Measurements from ENCODE around the gene UGCG. TPM values are rescaled to one million over a fixed set of nuclear protein-coding genes. Genes with fewer than 3 reads are reported as not detected.
A peak's percentile ranks its signal among the peaks of the same experiment; 100 is the strongest.
"Not testable (repeated sequence)": the region's sequence is repeated elsewhere in the genome, so short reads cannot be mapped to it uniquely, and the experiment has no call there.

UGCG gene
- total RNA-seq, 2 donors from 2014 or later, result 14.8 to 19.0 TPM

GRCh38 chr9:111873901-111874300 is 22.7 kb upstream of the UGCG start:
- DNase-seq (ENCODE audit: low spot score) (no peak), ATAC-seq (no peak)
- Mint-ChIP-seq H3K36me3 (no peaks in the 10 kb centered on the region), H3K27ac (no peak overlapping the region), H3K4me3 (no peak overlapping the region), H3K9me3 (no peaks in the 10 kb centered on the region), H3K27me3 (peaks cover 10 to 23% of the 10 kb centered on the region in 2 donors), H3K4me1 (ENCODE audit: low read depth in 2 of 2) (peaks cover 0 to 3% of the 10 kb centered on the region in 2 donors)

DNA sequence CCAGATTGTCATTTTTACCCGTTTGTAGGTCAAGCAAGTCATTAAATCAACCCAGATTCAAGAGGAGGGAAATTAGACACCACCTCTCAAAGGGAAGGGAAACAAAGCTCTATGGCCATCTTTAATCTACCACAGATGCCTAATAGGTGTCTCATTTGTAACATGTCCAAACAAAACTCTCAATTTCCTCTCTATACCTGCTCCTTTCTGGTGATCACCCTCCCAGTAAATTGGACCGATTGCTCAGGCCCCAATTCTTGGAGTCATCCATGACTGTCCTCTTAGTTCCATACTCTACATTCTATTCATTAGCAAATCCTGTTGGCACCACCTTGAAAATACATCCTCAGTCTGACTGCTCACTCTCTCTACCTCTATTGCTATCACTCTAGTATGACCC is 22.1 kb upstream of the UGCG start:
- peaks cover 5% of the 10 kb centered on the region for H3K36me3 Mint-ChIP-seq
- no peak for ATAC-seq
- no peak overlapping the region for H3K27ac Mint-ChIP-seq

DNA sequence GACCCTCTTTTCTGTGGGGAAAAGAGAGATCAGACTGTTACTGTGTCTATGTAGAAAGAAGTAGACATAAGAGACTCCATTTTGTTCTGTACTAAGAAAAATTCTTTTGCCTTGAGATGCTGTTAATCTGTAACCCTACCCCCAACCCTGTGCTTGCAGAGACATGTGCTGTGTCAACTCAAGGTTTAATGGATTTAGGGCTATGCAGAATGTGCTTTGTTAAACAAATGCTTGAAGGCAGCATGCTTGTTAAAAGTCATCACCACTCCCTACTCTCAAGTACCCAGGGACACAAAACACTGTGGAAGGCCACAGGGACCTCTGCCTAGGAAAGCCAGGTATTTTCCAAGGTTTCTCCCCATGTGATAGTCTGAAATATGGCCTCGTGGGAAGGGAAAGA is 21.3 kb upstream of the UGCG start:
- peaks cover 15 to 29% of the 10 kb centered on the region in 2 donors for H3K27me3 Mint-ChIP-seq
- not testable (repeated sequence) for H3K4me3 Mint-ChIP-seq; H3K27ac Mint-ChIP-seq; DNase-seq (ENCODE audit: low spot score); ATAC-seq; H3K36me3 Mint-ChIP-seq; H3K9me3 Mint-ChIP-seq; H3K4me1 Mint-ChIP-seq (ENCODE audit: low read depth in 2 of 2)

More for the DNA sequence above, 22.1 kb upstream of the UGCG start:
- Mint-ChIP-seq H3K4me1 (ENCODE audit: low read depth in 2 of 2) (peaks cover 0 to 3% of the 10 kb centered on the region in 2 donors), H3K9me3 (no peaks in the 10 kb centered on the region), H3K27me3 (peaks cover 15 to 26% of the 10 kb centered on the region in 2 donors), H3K4me3 (no peak overlapping the region)
- no peak for DNase-seq (ENCODE audit: low spot score)

- H3K27ac Mint-ChIP-seq; H3K4me1 Mint-ChIP-seq (ENCODE audit: low read depth in 2 of 2); ATAC-seq; H3K4me3 Mint-ChIP-seq; DNase-seq (ENCODE audit: low spot score); H3K36me3 Mint-ChIP-seq; H3K9me3 Mint-ChIP-seq: not testable (repeated sequence)
- H3K27me3 Mint-ChIP-seq, result peaks cover 15 to 28% of the 10 kb centered on the region in 2 donors
Measured at GRCh38 chr9:111875691-111876090, 20.9 kb upstream of the UGCG start.

DNA sequence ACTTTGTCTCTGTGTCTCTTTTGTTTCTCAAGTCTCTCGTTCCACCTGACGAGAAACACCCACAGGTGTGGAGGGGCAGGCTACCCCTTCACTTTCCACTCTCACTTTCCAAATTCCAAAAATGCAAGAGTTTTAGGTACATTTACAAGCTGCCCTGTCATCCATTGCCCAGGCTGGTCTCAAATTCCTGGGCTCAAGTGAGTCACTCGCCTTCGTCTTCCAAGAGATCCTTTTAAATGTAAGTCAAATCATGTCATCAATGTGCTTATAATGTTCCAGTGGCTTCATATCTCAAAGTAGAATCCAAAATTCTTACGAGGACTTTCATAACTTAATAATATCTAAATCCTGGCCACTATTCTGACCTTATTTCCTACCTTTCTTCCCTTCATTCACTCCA is 20.4 kb upstream of the UGCG start:
- Mint-ChIP-seq H3K4me3 (no peak overlapping the region), H3K4me1 (ENCODE audit: low read depth in 2 of 2) (no peaks in the 10 kb centered on the region), H3K9me3 (no peaks in the 10 kb centered on the region), H3K36me3 (peaks cover 7% of the 10 kb centered on the region), H3K27me3 (peaks cover 15 to 23% of the 10 kb centered on the region in 2 donors), H3K27ac (no peak overlapping the region)
- ATAC-seq (no peak), DNase-seq (ENCODE audit: low spot score) (no peak)

GRCh38 chr9:111877420-111877819 is 19.2 kb upstream of the UGCG start:
- Mint-ChIP-seq H3K9me3 (no peaks in the 10 kb centered on the region), H3K27ac (no peak overlapping the region), H3K4me3 (no peak overlapping the region), H3K36me3 (peaks cover 7% of the 10 kb centered on the region), H3K27me3 (peaks cover 24 to 25% of the 10 kb centered on the region in 2 donors), H3K4me1 (ENCODE audit: low read depth in 2 of 2) (no peaks in the 10 kb centered on the region)
- ATAC-seq (no peak), DNase-seq (ENCODE audit: low spot score) (no peak)

DNA sequence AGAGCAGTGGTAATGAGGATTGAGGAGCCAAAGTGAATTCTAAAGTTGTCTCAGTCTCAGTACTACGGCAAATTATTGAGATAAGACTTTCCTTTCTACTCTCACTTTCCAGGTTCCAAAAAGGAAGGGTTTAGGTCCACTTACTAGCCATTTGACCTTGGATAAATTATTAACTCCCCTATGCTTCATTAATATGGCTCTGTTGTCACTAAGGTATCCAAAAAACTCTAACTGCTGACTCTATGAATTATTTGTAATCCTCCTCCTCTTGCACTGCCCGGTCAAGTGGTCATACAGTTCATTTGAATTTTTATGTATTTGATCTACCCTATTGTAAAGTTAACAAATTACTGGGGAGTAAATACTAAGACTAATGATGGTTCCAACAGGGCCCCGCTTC is 17.7 kb upstream of the UGCG start:
- no peak for DNase-seq (ENCODE audit: low spot score)
- Mint-ChIP-seq H3K9me3 (no peaks in the 10 kb centered on the region), H3K36me3 (peaks cover 7% of the 10 kb centered on the region), H3K27ac (no peak overlapping the region), H3K4me3 (no peak overlapping the region), H3K4me1 (ENCODE audit: low read depth in 2 of 2) (no peaks in the 10 kb centered on the region), H3K27me3 (peaks cover 14 to 26% of the 10 kb centered on the region in 2 donors)
- no peak for ATAC-seq

DNA sequence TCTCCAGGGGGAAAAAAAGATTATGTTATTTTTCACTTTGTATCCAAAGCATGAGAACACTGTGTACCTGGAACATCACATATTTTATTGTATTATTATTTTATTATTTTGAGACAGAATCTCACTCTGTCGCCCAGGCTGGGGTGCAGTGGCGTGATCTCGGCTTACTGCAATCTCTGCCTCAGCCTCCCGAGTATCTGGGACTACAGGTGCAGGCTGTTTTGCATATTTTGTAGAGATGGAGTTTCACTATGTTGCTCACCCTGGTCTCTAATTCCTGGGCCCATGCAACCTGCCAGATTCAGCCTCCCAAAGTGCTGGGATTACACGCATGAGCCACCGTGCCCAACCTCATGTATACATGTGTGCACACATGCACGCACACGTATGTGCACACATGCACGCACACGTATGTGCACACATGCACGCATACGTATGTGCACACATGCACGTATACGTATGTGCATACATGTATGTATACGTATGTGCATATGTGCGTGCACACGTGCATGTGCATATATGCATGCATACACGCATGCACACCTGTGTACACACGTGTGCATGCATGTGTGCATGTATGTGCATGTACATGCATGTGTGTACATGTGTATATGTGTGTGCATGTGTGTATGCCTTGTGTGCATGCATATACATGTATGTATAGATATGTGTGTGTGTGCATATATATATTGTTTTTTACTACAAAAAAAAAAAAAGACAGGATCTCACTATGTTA is 9.5 kb upstream of the UGCG start:
- Mint-ChIP-seq H3K27ac (no peak overlapping the region), H3K4me1 (ENCODE audit: low read depth in 2 of 2) (no peaks in the 10 kb centered on the region), H3K4me3 (no peak overlapping the region), H3K36me3 (no peaks in the 10 kb centered on the region), H3K9me3 (no peaks in the 10 kb centered on the region), H3K27me3 (peaks cover 0 to 10% of the 10 kb centered on the region in 2 donors)
- ATAC-seq (no peak), DNase-seq (ENCODE audit: low spot score) (no peak)

DNA sequence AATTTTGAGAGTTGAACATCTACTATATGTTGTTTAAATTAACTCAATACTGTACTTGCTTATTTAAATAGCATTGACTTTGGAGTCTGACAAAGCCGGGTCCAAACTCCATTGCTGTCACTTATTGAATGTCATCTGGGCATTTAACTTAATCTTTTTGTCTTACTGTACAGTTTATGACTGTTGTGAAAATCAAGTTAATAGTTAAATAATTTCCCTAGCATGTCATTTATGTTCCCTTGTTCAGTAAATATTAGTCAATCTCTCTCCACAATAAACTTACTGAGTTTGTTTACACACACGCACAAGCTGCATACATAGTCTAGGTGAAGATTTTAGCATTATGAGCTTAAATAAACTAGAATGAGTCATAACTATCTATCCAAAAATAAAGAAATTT is 6.3 kb upstream of the UGCG start:
- Mint-ChIP-seq H3K4me1 (ENCODE audit: low read depth in 2 of 2) (no peaks in the 10 kb centered on the region), H3K27me3 (peaks cover 0 to 4% of the 10 kb centered on the region in 2 donors), H3K36me3 (no peaks in the 10 kb centered on the region), H3K27ac (no peak overlapping the region), H3K9me3 (no peaks in the 10 kb centered on the region), H3K4me3 (no peak overlapping the region)
- ATAC-seq, result no peak
- DNase-seq (ENCODE audit: low spot score), result no peak

GRCh38 chr9:111890867-111891266 is 5.7 kb upstream of the UGCG start:
- not testable (repeated sequence) for H3K4me3 Mint-ChIP-seq; DNase-seq (ENCODE audit: low spot score); ATAC-seq; H3K27me3 Mint-ChIP-seq; H3K36me3 Mint-ChIP-seq; H3K9me3 Mint-ChIP-seq; H3K27ac Mint-ChIP-seq; H3K4me1 Mint-ChIP-seq (ENCODE audit: low read depth in 2 of 2)

DNA sequence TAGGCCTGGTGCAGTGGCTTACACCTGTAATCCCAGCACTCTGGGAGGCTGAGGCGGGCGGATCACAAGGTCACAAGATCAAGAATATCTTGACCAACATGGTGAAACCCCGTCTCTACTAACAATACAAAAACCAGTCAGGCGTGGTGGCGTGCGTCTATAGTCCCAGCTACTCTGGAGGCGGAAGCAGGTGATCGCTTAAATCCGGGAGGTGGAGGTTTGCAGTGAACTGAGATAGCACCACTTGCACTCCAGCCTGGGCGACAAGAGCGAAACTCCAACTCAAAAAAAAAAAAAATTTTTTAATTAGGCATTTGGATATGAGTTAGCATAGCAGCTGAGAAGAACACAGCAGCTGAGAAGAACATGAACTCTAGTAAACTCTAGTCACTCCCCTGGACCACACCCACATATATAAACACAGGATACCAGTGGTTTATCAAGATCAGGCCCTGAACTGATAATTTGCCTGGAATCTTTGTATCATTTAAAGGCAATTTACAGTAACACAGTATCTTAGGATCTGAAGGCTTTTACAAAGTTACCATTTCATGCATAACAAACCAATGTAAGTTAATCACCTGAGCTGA is 4.6 kb upstream of the UGCG start:
- Mint-ChIP-seq H3K9me3 (no peaks in the 10 kb centered on the region), H3K27ac (no peak overlapping the region), H3K36me3 (no peaks in the 10 kb centered on the region), H3K4me1 (ENCODE audit: low read depth in 2 of 2) (peaks cover 3 to 5% of the 10 kb centered on the region in 2 donors), H3K4me3 (no peak overlapping the region), H3K27me3 (no peaks in the 10 kb centered on the region)
- ATAC-seq (no peak), DNase-seq (ENCODE audit: low spot score) (no peak)

DNA sequence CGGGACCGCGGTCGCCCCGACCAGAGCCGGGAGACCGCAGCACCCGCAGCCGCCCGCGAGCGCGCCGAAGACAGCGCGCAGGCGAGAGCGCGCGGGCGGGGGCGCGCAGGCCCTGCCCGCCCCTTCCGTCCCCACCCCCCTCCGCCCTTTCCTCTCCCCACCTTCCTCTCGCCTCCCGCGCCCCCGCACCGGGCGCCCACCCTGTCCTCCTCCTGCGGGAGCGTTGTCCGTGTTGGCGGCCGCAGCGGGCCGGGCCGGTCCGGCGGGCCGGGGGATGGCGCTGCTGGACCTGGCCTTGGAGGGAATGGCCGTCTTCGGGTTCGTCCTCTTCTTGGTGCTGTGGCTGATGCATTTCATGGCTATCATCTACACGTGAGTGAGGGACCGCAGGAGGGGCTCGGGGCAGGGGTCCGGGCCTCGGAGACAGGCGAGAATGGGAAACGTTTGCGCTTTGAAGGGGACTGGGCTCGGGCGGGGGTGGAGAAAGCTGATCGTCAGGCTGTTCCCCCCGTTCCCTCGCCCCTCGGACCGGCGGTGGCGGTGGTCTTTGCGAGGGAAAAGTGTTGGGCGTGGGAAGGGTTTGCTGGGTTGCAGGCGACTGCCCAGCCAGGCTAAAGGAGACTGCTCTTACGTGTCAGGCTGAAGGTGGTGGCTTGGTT is 457 bp downstream of the UGCG start:
- Mint-ChIP-seq H3K27ac (no peak overlapping the region), H3K4me1 (ENCODE audit: low read depth in 2 of 2) (peaks cover 3 to 5% of the 10 kb centered on the region in 2 donors), H3K27me3 (no peaks in the 10 kb centered on the region), H3K4me3 (no peak overlapping the region), H3K36me3 (no peaks in the 10 kb centered on the region), H3K9me3 (no peaks in the 10 kb centered on the region)
- ATAC-seq (peak; percentile 82 to 85), DNase-seq (ENCODE audit: low spot score) (peak; percentile 80)

DNA sequence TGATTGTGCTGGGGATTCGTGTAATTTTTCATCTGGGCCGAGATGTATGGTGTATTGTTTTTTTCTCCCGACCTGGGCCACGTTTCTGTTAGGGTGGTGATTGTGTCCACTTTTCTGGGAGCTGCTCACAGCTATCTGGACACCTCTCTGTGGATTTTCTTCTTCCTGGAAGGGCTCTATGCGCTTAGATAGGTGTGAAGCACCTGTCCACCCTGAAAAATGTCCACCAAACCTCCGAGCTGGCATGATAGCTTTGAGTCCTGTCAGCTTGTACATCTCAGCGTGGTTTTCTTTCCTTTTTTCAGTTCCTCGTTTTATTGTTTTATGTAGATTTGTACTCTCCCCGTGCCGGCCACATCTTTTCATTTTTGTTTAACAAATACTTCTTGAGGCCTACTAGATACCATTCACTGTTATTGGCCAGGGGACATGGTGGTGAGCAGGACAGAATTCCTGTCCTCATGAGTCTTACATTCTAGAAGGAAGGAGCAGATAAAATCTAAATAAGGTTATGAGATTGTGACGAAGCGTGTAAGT is 1.1 kb downstream of the UGCG start:
- H3K4me1 Mint-ChIP-seq (ENCODE audit: low read depth in 2 of 2), result peaks cover 3 to 5% of the 10 kb centered on the region in 2 donors
- ATAC-seq, result no peak
- H3K4me3 Mint-ChIP-seq, result no peak overlapping the region
- H3K36me3 Mint-ChIP-seq, result no peaks in the 10 kb centered on the region
- no peak overlapping the region for H3K27ac Mint-ChIP-seq
- no peaks in the 10 kb centered on the region for H3K27me3 Mint-ChIP-seq
- no peaks in the 10 kb centered on the region for H3K9me3 Mint-ChIP-seq
- DNase-seq (ENCODE audit: low spot score), result no peak
